Trophoblast cell (in vitro differentiated cells and primary cell): Measurements from ENCODE around the gene FAM9A.
"Not testable (repeated sequence)": the region's sequence is repeated elsewhere in the genome, so short reads cannot be mapped to it uniquely, and the experiment has no call there.

ENCODE experiments used
- DNase-seq, 2 donors: peaks; one replicate each; pipeline ENCODE4 v3.0.0-alpha.2; 2016
- H2AFZ ChIP-seq: 2 replicates; pipeline ENCODE4 v1.6.1; 2013; ENCODE audit warnings: low read length, moderate library complexity, mild to moderate bottlenecking; ENCODE audit not compliant: insufficient read depth, poor library complexity
- H2AK5ac ChIP-seq: 2 replicates; pipeline ENCODE4 v1.6.1; 2013; ENCODE audit warnings: mild to moderate bottlenecking, low read length
- H2BK120ac ChIP-seq: 2 replicates; pipeline ENCODE4 v1.6.1; 2013; ENCODE audit warnings: low read length, mild to moderate bottlenecking, moderate library complexity; ENCODE audit not compliant: insufficient read depth, poor library complexity
- H2BK12ac ChIP-seq: 2 replicates; pipeline ENCODE4 v1.6.1; 2013; ENCODE audit warnings: mild to moderate bottlenecking, low read length, moderate library complexity
- H2BK5ac ChIP-seq: 2 replicates; pipeline ENCODE4 v1.6.1; 2013; ENCODE audit warnings: low read length, low read depth, moderate library complexity, mild to moderate bottlenecking; ENCODE audit not compliant: poor library complexity
- H3K14ac ChIP-seq: 2 replicates; pipeline ENCODE4 v1.6.1; 2013; ENCODE audit warnings: mild to moderate bottlenecking, low read length
- H3K18ac ChIP-seq: 2 replicates; pipeline ENCODE4 v1.6.1; 2013; ENCODE audit warnings: mild to moderate bottlenecking, low read length
- H3K23ac ChIP-seq: 2 replicates; pipeline ENCODE4 v1.6.1; 2013; ENCODE audit warnings: low read length
- H3K27ac ChIP-seq: 2 replicates; pipeline ENCODE4 v1.5.1; 2013; ENCODE audit warnings: low read depth, mild to moderate bottlenecking, inconsistent platforms, low read length, moderate library complexity
- H3K27me3 ChIP-seq: 2 replicates; pipeline ENCODE4 v1.6.1; 2013; ENCODE audit warnings: inconsistent platforms, mild to moderate bottlenecking, low read length, moderate library complexity; ENCODE audit not compliant: insufficient read depth
- H3K36me3 ChIP-seq, 2 experiments: 1 replicate in 1 of 2; 2 replicates in 1 of 2; pipeline ENCODE4 v1.6.1; 2013; ENCODE audit warnings: low read length in 2 of 2, mild to moderate bottlenecking in 2 of 2, moderate library complexity in 1 of 2; ENCODE audit not compliant: insufficient read depth in 2 of 2, control insufficient read depth in 1 of 2
- H3K4ac ChIP-seq: 2 replicates; pipeline ENCODE4 v1.6.1; 2013; ENCODE audit warnings: low read depth, mild to moderate bottlenecking, low read length, moderate library complexity
- H3K4me1 ChIP-seq, 2 experiments: 1 replicate in 1 of 2; 2 replicates in 1 of 2; pipeline ENCODE4 v1.6.1; 2013; ENCODE audit warnings: low read length in 2 of 2, mild to moderate bottlenecking in 2 of 2, moderate library complexity in 1 of 2; ENCODE audit not compliant: insufficient read depth in 2 of 2, control insufficient read depth in 1 of 2
- H3K4me2 ChIP-seq: 2 replicates; pipeline ENCODE4 v1.6.1; 2013; ENCODE audit warnings: inconsistent platforms, mild to moderate bottlenecking, low read length, moderate library complexity
- H3K4me3 ChIP-seq: 2 replicates; pipeline ENCODE4 v1.5.1; 2013; ENCODE audit warnings: mild to moderate bottlenecking, low read depth, low read length, inconsistent platforms
- H3K79me1 ChIP-seq: one replicate; pipeline ENCODE4 v1.6.1; 2013; ENCODE audit warnings: low read length
- H3K79me2 ChIP-seq: 2 replicates; pipeline ENCODE4 v1.6.1; 2013; ENCODE audit warnings: low read length, mild to moderate bottlenecking; ENCODE audit not compliant: control insufficient read depth, insufficient read depth, poor library complexity
- H3K9ac ChIP-seq: 2 replicates; pipeline ENCODE4 v1.6.1; 2013; ENCODE audit warnings: mild to moderate bottlenecking, low read length
- H3K9me3 ChIP-seq: 2 replicates; pipeline ENCODE4 v1.6.1; 2013; ENCODE audit warnings: low read depth, mild to moderate bottlenecking, control low read depth, inconsistent platforms, low read length; ENCODE audit not compliant: insufficient read depth
- H4K12ac ChIP-seq: 2 replicates; pipeline ENCODE4 v1.6.1; 2013; ENCODE audit warnings: low read depth, mild to moderate bottlenecking, low read length, moderate library complexity
- H4K8ac ChIP-seq: 2 replicates; pipeline ENCODE4 v1.6.1; 2013; ENCODE audit warnings: low read depth, mild to moderate bottlenecking, low read length, moderate library complexity
- H4K91ac ChIP-seq: one replicate; pipeline ENCODE4 v1.6.1; 2013; ENCODE audit warnings: low read depth, mild to moderate bottlenecking, low read length, moderate library complexity
- WGBS: extraction: QIAGEN DNeasy Blood & Tissue Kit; methylation state at CpG from one replicate; pipeline ENCODE4 v1.1.7; 2013; ENCODE audit warnings: missing lambda C conversion rate; ENCODE audit not compliant: insufficient read length, insufficient coverage; ENCODE audit errors: extremely low coverage; 5-methylcytosine and 5-hydroxymethylcytosine counted together

FAM9A gene

DNA sequence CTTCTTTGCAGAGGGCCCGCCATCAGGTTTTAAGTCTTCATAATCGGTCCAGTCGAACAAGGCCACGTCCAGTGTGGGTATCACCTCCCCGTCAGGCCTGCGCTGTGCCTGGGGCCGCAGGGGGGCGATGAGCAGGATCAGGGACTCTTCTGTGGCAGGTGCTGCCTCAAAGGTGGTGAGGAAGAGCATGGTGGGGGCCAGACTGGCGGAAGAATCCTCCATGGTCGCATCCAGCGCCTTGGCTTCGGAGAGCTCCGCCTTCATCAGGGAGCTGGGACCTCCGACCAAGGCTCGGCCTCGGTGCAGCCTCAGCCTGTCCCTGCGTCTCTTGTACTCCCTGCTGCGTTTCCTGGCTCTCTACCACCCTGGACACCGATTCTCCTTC is 17.5 kb downstream of the FAM9A start:
- Histone ChIP-seq H3K14ac (no peak overlapping the region), H3K23ac (no peak overlapping the region), H3K27me3 (no peaks in the 10 kb centered on the region), H3K27ac (no peak overlapping the region), H3K18ac (no peak overlapping the region), H3K9me3 (no peaks in the 10 kb centered on the region), H3K79me1 (no peaks in the 10 kb centered on the region), H2AFZ (no peak overlapping the region), H4K12ac (no peak overlapping the region), H2BK120ac (no peak overlapping the region), H4K91ac (no peak overlapping the region), H2BK12ac (no peak overlapping the region), H3K79me2 (no peaks in the 10 kb centered on the region), H3K36me3 (no peaks in the 10 kb centered on the region), H3K4me3 (no peak overlapping the region), H3K4ac (no peak overlapping the region), H3K4me2 (no peak overlapping the region), H2BK5ac (no peak overlapping the region), H3K9ac (no peak overlapping the region), H2AK5ac (no peak overlapping the region), H3K4me1 (no peaks in the 10 kb centered on the region), H4K8ac (no peak overlapping the region)
- WGBS = no CpG with 5 or more reads among the region's 19 CpGs
- no peak for DNase-seq

DNA sequence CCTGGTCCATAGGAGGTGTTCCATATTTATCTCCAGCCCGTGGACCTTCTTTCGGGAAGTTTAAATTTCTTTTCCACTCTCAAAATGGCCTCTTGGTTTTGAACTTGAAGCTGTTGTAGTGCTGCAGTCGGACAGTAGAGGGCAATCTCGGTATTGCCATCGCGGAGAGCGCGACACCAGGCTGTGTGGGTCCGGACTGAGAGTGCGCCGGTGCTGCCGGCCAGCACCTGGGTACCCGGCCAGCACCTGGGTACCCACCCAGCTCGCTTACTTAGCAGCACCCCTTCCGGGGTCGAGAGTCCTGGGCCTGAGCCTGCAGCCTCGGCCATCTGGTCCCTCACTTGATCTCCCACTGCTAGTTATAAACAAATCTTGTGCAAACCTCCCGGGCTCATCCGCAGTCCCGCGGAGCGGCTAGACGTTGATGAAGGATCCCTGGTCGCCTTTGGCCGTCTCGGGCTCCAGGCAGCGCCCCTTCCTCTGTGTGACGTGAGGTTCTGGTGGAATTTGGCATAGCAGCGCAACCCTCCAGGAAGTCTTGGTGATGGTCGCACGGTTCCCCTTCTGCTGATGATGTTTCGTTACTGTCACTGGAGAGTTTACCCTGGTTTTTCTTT is 18.0 kb downstream of the FAM9A start:
- Histone ChIP-seq H3K79me2 (no peaks in the 10 kb centered on the region), H3K27me3 (no peaks in the 10 kb centered on the region), H2BK120ac (no peak overlapping the region), H3K79me1 (no peaks in the 10 kb centered on the region), H2BK12ac (no peak overlapping the region), H3K4ac (no peak overlapping the region), H2AFZ (no peak overlapping the region), H3K23ac (no peak overlapping the region), H2AK5ac (no peak overlapping the region), H3K36me3 (no peaks in the 10 kb centered on the region), H4K12ac (no peak overlapping the region), H3K9me3 (no peaks in the 10 kb centered on the region), H3K4me1 (no peaks in the 10 kb centered on the region), H4K8ac (no peak overlapping the region), H3K18ac (no peak overlapping the region), H2BK5ac (no peak overlapping the region), H3K14ac (no peak overlapping the region), H3K4me3 (no peak overlapping the region), H3K4me2 (no peak overlapping the region), H4K91ac (no peak overlapping the region), H3K9ac (no peak overlapping the region), H3K27ac (no peak overlapping the region)
- WGBS = no CpG with 5 or more reads among the region's 32 CpGs
- DNase-seq = peak in 1 of 2 donors; percentile 47

DNA sequence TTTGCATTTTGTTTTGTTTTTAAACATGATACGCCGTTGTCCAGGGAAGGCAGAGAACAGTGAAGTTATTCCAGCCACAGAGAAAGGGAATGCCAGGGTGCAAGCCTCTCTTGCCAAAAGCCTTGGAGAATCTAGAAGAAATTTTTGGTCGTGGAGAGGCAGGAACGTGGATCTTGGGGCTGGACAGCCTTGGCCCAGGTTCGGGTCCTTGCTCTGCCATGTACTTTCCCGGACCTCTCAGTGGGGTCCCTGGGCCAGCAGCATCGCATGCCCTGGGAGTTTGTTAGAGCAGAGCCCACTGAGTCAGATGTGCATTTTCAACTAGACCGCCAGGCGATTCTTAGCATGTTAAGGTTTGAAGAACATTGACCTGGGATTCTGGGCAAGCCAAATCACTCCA is 18.6 kb downstream of the FAM9A start:
- Histone ChIP-seq H3K4me3 (no peak overlapping the region), H2AK5ac (no peak overlapping the region), H2BK120ac (no peak overlapping the region), H3K14ac (no peak overlapping the region), H3K4ac (no peak overlapping the region), H3K79me1 (no peaks in the 10 kb centered on the region), H3K4me2 (no peak overlapping the region), H2BK12ac (no peak overlapping the region), H4K12ac (no peak overlapping the region), H3K23ac (no peak overlapping the region), H4K8ac (no peak overlapping the region), H3K27ac (no peak overlapping the region), H2BK5ac (no peak overlapping the region), H3K36me3 (no peaks in the 10 kb centered on the region), H3K27me3 (no peaks in the 10 kb centered on the region), H3K4me1 (no peaks in the 10 kb centered on the region), H3K9me3 (no peaks in the 10 kb centered on the region), H2AFZ (no peak overlapping the region), H3K9ac (no peak overlapping the region), H3K18ac (no peak overlapping the region), H3K79me2 (no peaks in the 10 kb centered on the region), H4K91ac (no peak overlapping the region)
- no peak for DNase-seq
- WGBS = no CpG with 5 or more reads among the region's 9 CpGs

DNA sequence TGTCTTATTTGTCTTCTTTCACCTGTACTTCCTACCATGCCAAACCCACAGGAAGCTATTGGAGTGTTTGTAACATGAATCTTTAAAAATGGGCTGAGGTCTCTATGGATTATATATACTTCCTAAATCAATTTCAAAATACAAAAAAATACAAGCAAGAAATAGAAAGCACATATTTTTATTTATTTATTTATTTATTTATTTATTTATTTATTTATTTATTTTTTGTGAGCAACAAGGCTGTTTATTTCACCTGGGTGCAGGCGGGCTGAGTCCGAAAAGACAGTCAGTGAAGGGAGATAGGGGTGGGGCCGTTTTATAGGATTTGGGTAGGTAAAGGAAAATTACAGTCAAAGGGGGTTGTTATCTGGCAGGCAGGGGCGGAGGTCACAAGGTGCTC is 19.3 kb downstream of the FAM9A start:
- whole genome bisulfite sequencing = no CpG with 5 or more reads among the region's 4 CpGs
- H3K4me3 ChIP-seq, H3K9ac ChIP-seq, H4K8ac ChIP-seq, H3K23ac ChIP-seq, H2BK12ac ChIP-seq, H3K4me2 ChIP-seq, H2BK120ac ChIP-seq, H4K12ac ChIP-seq, H3K27me3 ChIP-seq, H3K79me1 ChIP-seq, H3K4ac ChIP-seq, H2AK5ac ChIP-seq, H3K4me1 ChIP-seq, H3K18ac ChIP-seq, H2AFZ ChIP-seq, H3K36me3 ChIP-seq, H2BK5ac ChIP-seq, H3K79me2 ChIP-seq, DNase-seq, H4K91ac ChIP-seq, H3K9me3 ChIP-seq, H3K14ac ChIP-seq, H3K27ac ChIP-seq: not testable (repeated sequence)
